Activated naive CD4-positive, alpha-beta T cell treated with anti-CD3 and anti-CD28 coated beads, Interleukin-2, amount 50 U/mL, for 72 hours (primary cell): ENCODE data around the gene CD82. TPM values are rescaled to one million over a fixed set of nuclear protein-coding genes. Genes with fewer than 3 reads are reported as not detected.

Experiments
- total RNA-seq, 2 donors: library from RNA; stranded (reverse); gene quantifications; one replicate each; pipeline ENCODE4 v1.2.3, GENCODE V29; 2022

The CD82 gene
- total RNA-seq, 2 donors from 2014 or later, result 270 to 324 TPM

Other genes with a start within 250 kb of the CD82 start
- gene TSPAN18, start 161.3 kb downstream of the CD82 start, total RNA-seq, result 1 to 10 TPM; 2.3 to 3.6 TPM